H1 (cell line): Measurements from ENCODE around the gene RPS6KB2. TPM values are rescaled to one million over a fixed set of nuclear protein-coding genes. Genes with fewer than 3 reads are reported as not detected.

Experiments used
- ATF3 ChIP-seq: IDR thresholded peaks from 2 replicates; pipeline ENCODE4 v1.6.1; 2011; ENCODE audit warnings: low read depth, mild to moderate bottlenecking, low read length; ENCODE audit not compliant: insufficient read depth
- BCL11A ChIP-seq, 2 experiments: IDR thresholded peaks; one replicate each; pipeline ENCODE4 v1.6.1; 2011; ENCODE audit warnings: low read depth in 2 of 2, low read length in 2 of 2, mild to moderate bottlenecking in 2 of 2
- EZH2 ChIP-seq: fragments of 200-600 bp; sonication (generic); IDR thresholded peaks from 2 replicates; pipeline ENCODE4 v1.7.1; 2012; ENCODE audit warnings: low read depth, mild to moderate bottlenecking, moderate library complexity, low read length, inconsistent platforms; ENCODE audit not compliant: severe bottlenecking
- GTF2F1 ChIP-seq: IDR thresholded peaks from 2 replicates; pipeline ENCODE4 v1.6.1; 2012; ENCODE audit warnings: low read depth, low read length, improper control_type of control experiment, borderline replicate concordance
- KDM4A ChIP-seq: IDR thresholded peaks from one replicate; pipeline ENCODE4 v1.7.1; 2012; ENCODE audit warnings: low read depth, mild to moderate bottlenecking, moderate library complexity, low read length, inconsistent platforms; ENCODE audit not compliant: severe bottlenecking
- SIN3A ChIP-seq, 2 experiments: IDR thresholded peaks in 1 of 2; conservative IDR thresholded peaks in 1 of 2; 2 replicates each; pipeline ENCODE4 v1.6.1; 2011 to 2012; ENCODE audit warnings: low read length in 2 of 2, improper control_type of control experiment in 1 of 2, low read depth in 1 of 2, mild to moderate bottlenecking in 1 of 2
- SIX5 ChIP-seq: IDR thresholded peaks from 2 replicates; pipeline ENCODE4 v1.6.1; 2011; ENCODE audit warnings: mild to moderate bottlenecking, low read depth, low read length
- TEAD4 ChIP-seq: IDR thresholded peaks from 2 replicates; pipeline ENCODE4 v1.6.1; 2012; ENCODE audit warnings: low read depth, low read length, inconsistent platforms, mixed read lengths
- ZNF274 ChIP-seq: IDR thresholded peaks from 2 replicates; pipeline ENCODE4 v1.7.0; 2012; ENCODE audit warnings: low read length, borderline replicate concordance; ENCODE audit errors: extremely low read depth
- polyA plus RNA-seq, 7 experiments: library from polyadenylated mRNA; depleted of rRNA in 3 of 7; stranded (reverse) in 5 of 7; unstranded in 2 of 7; fragments of >200 nt in 5 of 7; fragments of 200-250 nt in 2 of 7; gene quantifications; 1 replicate in 5 of 7; 2 replicates in 1 of 7; 4 replicates in 1 of 7; pipeline versions ENCODE4 v1.2.1 to v1.2.3, GENCODE V29; 2011 to 2013; ENCODE audit warnings: missing spikeins in 2 of 7, mixed read lengths in 2 of 7
- total RNA-seq: library from RNA; stranded (reverse); fragmentation: NEBNext Ultra II Directional; extraction: Animal tissue kit (Norgen Biotek cat#: 25700); gene quantifications from 2 replicates; pipeline ENCODE4 v1.2.1, GENCODE V29; 2021
- TF ChIP-seq, protein P1 (sequence below): fragments of 300-600 bp; sonication (generic); IDR thresholded peaks from 2 replicates; pipeline ENCODE4 v1.7.1; 2012; ENCODE audit warnings: low read length, moderate library complexity, mild to moderate bottlenecking, inconsistent platforms; ENCODE audit not compliant: insufficient replicate concordance

The RPS6KB2 gene
- total and polyA plus RNA-seq, 2 of the 8 experiments (the other 6 are each of a cell fraction or from before 2014, with no cell fraction given) = 41.0 to 47.1 TPM

DNA sequence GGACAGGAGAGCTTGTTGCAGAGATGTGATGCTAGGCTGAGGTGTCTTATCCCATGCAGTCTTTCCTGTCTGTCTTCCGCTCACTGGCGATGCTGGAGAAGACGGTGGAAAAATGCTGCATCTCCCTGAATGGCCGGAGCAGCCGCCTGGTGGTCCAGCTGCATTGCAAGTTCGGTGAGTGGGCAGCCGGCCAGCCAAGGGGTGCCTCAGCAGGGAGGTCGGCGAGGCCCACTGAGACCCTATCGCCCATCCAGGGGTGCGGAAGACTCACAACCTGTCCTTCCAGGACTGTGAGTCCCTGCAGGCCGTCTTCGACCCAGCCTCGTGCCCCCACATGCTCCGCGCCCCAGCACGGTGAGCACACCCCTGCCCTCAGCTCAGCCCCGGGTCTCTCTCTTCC is 34.9 kb upstream of the RPS6KB2 start (continued):
- TF ChIP-seq, protein P1, sequence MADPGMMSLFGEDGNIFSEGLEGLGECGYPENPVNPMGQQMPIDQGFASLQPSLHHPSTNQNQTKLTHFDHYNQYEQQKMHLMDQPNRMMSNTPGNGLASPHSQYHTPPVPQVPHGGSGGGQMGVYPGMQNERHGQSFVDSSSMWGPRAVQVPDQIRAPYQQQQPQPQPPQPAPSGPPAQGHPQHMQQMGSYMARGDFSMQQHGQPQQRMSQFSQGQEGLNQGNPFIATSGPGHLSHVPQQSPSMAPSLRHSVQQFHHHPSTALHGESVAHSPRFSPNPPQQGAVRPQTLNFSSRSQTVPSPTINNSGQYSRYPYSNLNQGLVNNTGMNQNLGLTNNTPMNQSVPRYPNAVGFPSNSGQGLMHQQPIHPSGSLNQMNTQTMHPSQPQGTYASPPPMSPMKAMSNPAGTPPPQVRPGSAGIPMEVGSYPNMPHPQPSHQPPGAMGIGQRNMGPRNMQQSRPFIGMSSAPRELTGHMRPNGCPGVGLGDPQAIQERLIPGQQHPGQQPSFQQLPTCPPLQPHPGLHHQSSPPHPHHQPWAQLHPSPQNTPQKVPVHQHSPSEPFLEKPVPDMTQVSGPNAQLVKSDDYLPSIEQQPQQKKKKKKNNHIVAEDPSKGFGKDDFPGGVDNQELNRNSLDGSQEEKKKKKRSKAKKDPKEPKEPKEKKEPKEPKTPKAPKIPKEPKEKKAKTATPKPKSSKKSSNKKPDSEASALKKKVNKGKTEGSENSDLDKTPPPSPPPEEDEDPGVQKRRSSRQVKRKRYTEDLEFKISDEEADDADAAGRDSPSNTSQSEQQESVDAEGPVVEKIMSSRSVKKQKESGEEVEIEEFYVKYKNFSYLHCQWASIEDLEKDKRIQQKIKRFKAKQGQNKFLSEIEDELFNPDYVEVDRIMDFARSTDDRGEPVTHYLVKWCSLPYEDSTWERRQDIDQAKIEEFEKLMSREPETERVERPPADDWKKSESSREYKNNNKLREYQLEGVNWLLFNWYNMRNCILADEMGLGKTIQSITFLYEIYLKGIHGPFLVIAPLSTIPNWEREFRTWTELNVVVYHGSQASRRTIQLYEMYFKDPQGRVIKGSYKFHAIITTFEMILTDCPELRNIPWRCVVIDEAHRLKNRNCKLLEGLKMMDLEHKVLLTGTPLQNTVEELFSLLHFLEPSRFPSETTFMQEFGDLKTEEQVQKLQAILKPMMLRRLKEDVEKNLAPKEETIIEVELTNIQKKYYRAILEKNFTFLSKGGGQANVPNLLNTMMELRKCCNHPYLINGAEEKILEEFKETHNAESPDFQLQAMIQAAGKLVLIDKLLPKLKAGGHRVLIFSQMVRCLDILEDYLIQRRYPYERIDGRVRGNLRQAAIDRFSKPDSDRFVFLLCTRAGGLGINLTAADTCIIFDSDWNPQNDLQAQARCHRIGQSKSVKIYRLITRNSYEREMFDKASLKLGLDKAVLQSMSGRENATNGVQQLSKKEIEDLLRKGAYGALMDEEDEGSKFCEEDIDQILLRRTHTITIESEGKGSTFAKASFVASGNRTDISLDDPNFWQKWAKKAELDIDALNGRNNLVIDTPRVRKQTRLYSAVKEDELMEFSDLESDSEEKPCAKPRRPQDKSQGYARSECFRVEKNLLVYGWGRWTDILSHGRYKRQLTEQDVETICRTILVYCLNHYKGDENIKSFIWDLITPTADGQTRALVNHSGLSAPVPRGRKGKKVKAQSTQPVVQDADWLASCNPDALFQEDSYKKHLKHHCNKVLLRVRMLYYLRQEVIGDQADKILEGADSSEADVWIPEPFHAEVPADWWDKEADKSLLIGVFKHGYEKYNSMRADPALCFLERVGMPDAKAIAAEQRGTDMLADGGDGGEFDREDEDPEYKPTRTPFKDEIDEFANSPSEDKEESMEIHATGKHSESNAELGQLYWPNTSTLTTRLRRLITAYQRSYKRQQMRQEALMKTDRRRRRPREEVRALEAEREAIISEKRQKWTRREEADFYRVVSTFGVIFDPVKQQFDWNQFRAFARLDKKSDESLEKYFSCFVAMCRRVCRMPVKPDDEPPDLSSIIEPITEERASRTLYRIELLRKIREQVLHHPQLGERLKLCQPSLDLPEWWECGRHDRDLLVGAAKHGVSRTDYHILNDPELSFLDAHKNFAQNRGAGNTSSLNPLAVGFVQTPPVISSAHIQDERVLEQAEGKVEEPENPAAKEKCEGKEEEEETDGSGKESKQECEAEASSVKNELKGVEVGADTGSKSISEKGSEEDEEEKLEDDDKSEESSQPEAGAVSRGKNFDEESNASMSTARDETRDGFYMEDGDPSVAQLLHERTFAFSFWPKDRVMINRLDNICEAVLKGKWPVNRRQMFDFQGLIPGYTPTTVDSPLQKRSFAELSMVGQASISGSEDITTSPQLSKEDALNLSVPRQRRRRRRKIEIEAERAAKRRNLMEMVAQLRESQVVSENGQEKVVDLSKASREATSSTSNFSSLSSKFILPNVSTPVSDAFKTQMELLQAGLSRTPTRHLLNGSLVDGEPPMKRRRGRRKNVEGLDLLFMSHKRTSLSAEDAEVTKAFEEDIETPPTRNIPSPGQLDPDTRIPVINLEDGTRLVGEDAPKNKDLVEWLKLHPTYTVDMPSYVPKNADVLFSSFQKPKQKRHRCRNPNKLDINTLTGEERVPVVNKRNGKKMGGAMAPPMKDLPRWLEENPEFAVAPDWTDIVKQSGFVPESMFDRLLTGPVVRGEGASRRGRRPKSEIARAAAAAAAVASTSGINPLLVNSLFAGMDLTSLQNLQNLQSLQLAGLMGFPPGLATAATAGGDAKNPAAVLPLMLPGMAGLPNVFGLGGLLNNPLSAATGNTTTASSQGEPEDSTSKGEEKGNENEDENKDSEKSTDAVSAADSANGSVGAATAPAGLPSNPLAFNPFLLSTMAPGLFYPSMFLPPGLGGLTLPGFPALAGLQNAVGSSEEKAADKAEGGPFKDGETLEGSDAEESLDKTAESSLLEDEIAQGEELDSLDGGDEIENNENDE = no peak
- TF ChIP-seq SIX5 = no peak
- TF ChIP-seq BCL11A (IDR thresholded peaks at IDR 0.05; ENCODE audit: low read depth in 2 of 2, low read length in 2 of 2) = no peak
- no peak for TF ChIP-seq KDM4A
- TF ChIP-seq SIN3A (conservative IDR thresholded peaks at IDR 0.05 in 1 of 2, IDR thresholded peaks at IDR 0.05 in 1 of 2; ENCODE audit: low read depth in 1 of 2, low read length in 2 of 2) = no peak
- TF ChIP-seq GTF2F1 = no peak
- TF ChIP-seq EZH2 = no peak
- TF ChIP-seq TEAD4 = no peak
- no peak for TF ChIP-seq ZNF274
- TF ChIP-seq ATF3 = no peak
